GM10266 (cell line): ENCODE data around the gene SECISBP2.

ENCODE experiments used
- DNase-seq: peaks from one replicate; pipeline ENCODE4 v3.0.0; 2012; ENCODE audit errors: extremely low spot score
- TF ChIP-seq, protein P1 (sequence below): IDR thresholded peaks from 2 replicates; pipeline ENCODE4 v1.5.1; 2012; ENCODE audit warnings: mild to moderate bottlenecking, low read depth; ENCODE audit not compliant: control insufficient read depth, insufficient read depth; ENCODE audit errors: missing control alignments

Gene SECISBP2

DNA sequence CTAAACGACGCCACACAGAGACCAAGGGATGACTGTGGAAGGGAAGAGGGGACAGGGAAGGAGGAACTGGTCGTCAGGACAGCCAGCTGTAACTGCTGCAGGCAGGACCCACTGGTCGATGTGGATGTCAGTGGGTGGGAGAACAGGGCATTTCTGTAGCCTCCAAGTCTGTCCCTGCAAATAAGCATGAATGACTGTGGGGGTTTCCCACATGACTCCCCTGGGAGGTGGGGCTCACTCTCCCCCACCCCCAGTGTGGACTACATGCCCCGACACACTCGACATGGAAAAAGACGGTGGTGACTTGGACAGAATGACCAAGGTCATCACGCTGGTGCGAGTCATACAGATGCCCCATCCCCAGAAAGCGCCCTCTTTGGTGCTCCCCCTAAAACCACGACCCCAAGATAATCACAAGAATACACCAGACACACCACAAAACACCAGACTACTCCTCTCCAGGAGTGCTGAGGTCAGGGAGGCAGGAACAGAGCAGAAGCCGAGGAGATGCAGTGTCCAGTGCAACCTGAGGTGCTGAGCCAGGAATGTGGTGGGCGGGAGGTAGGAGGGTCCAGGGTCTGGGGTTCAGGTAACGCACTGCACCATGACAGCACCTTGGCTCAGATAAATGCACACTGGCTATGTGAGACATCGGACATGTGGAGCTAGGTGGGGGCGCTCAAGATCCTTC, 64.9 kb downstream of the SECISBP2 start:
- no peak for DNase-seq
- TF ChIP-seq, protein P1, sequence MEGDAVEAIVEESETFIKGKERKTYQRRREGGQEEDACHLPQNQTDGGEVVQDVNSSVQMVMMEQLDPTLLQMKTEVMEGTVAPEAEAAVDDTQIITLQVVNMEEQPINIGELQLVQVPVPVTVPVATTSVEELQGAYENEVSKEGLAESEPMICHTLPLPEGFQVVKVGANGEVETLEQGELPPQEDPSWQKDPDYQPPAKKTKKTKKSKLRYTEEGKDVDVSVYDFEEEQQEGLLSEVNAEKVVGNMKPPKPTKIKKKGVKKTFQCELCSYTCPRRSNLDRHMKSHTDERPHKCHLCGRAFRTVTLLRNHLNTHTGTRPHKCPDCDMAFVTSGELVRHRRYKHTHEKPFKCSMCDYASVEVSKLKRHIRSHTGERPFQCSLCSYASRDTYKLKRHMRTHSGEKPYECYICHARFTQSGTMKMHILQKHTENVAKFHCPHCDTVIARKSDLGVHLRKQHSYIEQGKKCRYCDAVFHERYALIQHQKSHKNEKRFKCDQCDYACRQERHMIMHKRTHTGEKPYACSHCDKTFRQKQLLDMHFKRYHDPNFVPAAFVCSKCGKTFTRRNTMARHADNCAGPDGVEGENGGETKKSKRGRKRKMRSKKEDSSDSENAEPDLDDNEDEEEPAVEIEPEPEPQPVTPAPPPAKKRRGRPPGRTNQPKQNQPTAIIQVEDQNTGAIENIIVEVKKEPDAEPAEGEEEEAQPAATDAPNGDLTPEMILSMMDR, result no peak

DNA sequence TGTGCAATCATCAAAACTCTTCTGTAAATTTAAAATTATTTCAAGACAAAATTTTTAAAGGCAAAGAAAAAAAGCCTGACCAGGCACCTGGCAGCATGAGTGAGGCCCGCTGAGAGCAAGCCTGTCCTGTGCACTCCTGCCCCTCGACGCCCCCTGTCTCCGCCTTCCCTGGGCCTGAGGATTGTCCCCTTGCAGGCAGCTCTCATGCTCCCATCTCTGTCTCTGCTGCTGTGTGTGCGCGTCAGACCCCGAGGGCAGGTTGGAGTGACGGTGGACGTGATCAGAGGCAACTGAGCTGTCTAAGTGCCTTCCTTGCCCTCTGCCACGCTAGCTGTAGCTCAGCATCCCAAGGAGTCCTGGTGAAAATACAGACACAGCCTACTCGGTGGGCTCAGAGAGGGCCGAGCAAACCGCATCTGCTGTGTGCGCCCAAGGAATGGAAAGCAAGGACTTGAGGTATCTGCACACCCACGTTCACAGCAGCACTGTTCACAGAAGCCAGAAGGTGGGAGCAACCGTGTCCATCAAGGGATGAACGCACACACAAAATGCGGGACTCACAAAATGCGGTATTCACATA, 65.5 kb downstream of the SECISBP2 start:
- DNase-seq, result no peak
- TF ChIP-seq, protein P1, result no peak

DNA sequence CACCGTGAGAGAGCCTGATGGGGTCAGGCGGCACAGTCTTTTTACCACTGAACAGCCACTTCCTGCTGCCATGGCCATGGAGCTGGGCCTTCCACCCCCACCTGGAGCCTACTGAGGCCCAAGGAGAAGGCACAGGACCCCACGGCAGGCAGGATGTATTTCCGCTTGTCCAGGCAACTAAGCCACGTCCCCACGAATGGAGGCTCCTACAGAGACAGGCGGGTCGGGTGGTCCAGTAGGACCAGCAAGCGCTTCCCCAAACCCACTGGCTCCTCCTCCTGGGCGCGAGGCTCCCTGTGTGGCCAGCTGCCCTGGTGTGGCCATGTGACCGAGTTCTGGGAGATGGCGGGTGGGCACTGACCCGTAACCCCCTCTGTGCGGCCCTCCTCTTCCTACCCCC, 66.5 kb downstream of the SECISBP2 start:
- TF ChIP-seq, protein P1, result no peak
- no peak for DNase-seq

DNA sequence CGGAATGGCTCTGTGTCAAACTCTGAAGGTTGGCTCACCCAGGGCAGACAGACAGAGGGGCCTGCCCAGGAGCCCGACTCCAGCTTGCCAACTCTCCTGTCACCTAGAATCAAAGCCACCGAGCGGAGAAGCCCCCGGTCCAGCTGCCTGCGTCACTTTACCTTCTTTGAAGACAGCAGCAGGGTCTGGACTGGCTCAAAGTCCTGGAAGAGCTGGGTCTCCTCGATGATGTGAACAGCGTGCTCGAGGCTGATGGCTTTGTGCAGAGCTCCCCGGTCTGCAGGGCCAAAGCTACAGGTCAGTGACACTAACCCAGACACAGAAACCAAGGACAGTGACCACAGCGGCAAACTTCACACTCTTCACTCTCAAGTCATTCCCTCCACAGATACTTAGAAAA, 67.9 kb downstream of the SECISBP2 start:
- DNase-seq, result no peak
- TF ChIP-seq, protein P1, result no peak

DNA sequence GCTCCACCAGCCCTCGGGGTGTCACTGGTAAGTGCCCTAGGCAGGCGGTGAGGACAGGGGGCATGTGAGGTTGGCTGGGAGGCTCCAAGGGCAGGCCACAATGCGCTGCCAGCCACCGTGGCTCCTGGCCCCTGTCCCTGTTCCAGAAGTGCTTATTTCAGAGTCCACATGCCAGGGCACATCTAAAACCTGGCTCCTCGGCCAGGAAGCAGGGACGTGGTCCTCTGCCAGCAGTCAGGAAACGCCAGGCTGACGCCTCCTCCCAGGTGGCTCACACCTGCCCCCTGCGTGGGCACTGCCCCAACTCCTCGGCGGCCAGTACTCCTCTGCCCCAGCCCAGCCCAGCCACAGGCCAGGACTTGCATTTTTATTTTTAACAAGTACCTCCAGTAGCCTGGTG, 68.5 kb downstream of the SECISBP2 start:
- TF ChIP-seq, protein P1, result no peak
- DNase-seq, result no peak

DNA sequence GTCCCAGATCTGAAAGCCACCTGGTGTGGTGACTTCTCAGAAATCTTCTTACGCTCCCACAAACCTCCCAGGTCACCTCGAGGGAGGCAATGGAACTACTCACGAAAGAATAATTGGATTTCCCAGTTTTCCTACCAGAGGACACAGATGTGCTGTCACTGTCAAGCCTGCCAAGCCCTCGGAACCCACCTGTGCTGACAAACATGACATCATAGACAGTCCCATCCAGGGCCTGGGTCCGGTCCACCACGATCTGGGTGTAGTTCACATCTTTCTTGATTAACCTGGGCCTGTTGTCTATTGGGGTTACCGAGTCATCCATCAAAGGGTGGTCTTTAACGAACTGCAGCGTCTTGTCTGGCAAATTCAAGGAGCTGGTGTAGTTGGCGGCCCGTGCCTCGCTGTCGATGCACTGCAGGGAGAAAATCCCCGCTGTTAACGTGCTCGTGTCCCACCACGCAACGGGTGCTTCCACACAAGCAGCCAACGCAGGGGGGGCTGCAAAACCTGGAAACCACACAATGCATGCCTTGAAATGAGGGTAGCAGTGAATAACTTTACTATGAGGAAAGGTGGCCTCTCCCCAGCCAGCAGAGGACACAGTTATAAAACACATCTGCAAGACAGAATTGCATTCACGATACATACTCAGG, 69.0 kb downstream of the SECISBP2 start:
- DNase-seq, result no peak
- TF ChIP-seq, protein P1, result no peak
